Measurements from ENCODE around the gene PRKN.

- no peak for TF ChIP-seq CTCF (IDR thresholded peaks at IDR 0.05; ENCODE audit: poor library complexity)
- no peak for TF ChIP-seq EZH2 (IDR thresholded peaks at IDR 0.05; ENCODE audit: borderline replicate concordance)
- no peak for TF ChIP-seq EZH2phosphoT487 (IDR thresholded peaks at IDR 0.05; ENCODE audit: low read depth, severe bottlenecking, unreplicated experiment)
Measured at GRCh38 chr6:161674930-161675682, 1052.5 kb downstream of the PRKN start.
